GM23338 (cell line): ENCODE measurements around the gene RSPH4A.

Experiments
- CREB1 ChIP-seq: fragments of 250-450 bp; sonication (Bioruptor Pico); IDR thresholded peaks from 2 replicates; pipeline ENCODE4 v1.5.0; 2020; ENCODE audit warnings: low read depth, mild to moderate bottlenecking, moderate library complexity
- EZH2 ChIP-seq: fragments of 200-600 bp; sonication (generic); IDR thresholded peaks from one replicate; pipeline ENCODE4 v1.8.0; 2017; ENCODE audit warnings: antibody characterized with exemption, mild to moderate bottlenecking, low read depth; ENCODE audit not compliant: unreplicated experiment
- EZH2phosphoT487 ChIP-seq: fragments of 200-600 bp; sonication (generic); IDR thresholded peaks from one replicate; pipeline ENCODE4 v1.8.1; 2018; ENCODE audit warnings: antibody characterized with exemption; ENCODE audit not compliant: unreplicated experiment
- POLR2AphosphoS5 ChIP-seq: IDR thresholded peaks from 2 replicates; pipeline ENCODE4 v1.6.1; 2016; ENCODE audit warnings: antibody characterized with exemption, low read depth
- TF ChIP-seq, protein P1 (sequence below), 2 experiments: fragments of 200-600 bp in 1 of 2; sonication (generic) in 1 of 2; conservative IDR thresholded peaks; 2 replicates each; pipeline versions ENCODE4 v1.5.1 to v1.6.1; 2016 to 2017; ENCODE audit warnings: antibody characterized with exemption in 2 of 2, low read depth in 2 of 2, mild to moderate bottlenecking in 2 of 2, moderate library complexity in 1 of 2
- TF ChIP-seq, protein P2 (sequence below): IDR thresholded peaks from one replicate; pipeline ENCODE4 v1.6.1; 2018; ENCODE audit warnings: antibody characterized with exemption; ENCODE audit not compliant: unreplicated experiment
- TF ChIP-seq, protein P3 (sequence below): fragments of 250-450 bp; sonication (Bioruptor Pico); IDR thresholded peaks from 2 replicates; pipeline ENCODE4 v1.5.0; 2020; ENCODE audit warnings: mild to moderate bottlenecking, moderate library complexity

DNA sequence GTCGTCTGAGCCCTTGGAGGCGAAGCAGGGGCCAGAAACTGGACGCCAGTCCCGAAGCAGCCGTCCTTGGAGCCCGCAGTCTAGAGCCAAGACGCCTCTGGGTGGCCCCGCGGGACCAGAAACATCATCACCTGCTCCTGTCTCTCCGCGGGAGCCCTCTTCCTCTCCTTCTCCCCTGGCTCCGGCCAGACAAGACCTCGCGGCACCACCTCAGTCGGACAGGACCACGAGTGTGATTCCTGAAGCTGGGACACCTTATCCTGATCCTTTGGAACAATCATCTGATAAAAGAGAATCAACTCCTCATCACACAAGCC is 416 bp downstream of the RSPH4A start:
- TF ChIP-seq EZH2 (no peak), CREB1 (CRISPR knock-in tag) (no peak), POLR2AphosphoS5 (no peak), EZH2phosphoT487 (no peak)
- TF ChIP-seq, protein P1, sequence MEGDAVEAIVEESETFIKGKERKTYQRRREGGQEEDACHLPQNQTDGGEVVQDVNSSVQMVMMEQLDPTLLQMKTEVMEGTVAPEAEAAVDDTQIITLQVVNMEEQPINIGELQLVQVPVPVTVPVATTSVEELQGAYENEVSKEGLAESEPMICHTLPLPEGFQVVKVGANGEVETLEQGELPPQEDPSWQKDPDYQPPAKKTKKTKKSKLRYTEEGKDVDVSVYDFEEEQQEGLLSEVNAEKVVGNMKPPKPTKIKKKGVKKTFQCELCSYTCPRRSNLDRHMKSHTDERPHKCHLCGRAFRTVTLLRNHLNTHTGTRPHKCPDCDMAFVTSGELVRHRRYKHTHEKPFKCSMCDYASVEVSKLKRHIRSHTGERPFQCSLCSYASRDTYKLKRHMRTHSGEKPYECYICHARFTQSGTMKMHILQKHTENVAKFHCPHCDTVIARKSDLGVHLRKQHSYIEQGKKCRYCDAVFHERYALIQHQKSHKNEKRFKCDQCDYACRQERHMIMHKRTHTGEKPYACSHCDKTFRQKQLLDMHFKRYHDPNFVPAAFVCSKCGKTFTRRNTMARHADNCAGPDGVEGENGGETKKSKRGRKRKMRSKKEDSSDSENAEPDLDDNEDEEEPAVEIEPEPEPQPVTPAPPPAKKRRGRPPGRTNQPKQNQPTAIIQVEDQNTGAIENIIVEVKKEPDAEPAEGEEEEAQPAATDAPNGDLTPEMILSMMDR (conservative IDR thresholded peaks at IDR 0.05; ENCODE audit: low read depth in 2 of 2): no peak
- TF ChIP-seq, protein P2, sequence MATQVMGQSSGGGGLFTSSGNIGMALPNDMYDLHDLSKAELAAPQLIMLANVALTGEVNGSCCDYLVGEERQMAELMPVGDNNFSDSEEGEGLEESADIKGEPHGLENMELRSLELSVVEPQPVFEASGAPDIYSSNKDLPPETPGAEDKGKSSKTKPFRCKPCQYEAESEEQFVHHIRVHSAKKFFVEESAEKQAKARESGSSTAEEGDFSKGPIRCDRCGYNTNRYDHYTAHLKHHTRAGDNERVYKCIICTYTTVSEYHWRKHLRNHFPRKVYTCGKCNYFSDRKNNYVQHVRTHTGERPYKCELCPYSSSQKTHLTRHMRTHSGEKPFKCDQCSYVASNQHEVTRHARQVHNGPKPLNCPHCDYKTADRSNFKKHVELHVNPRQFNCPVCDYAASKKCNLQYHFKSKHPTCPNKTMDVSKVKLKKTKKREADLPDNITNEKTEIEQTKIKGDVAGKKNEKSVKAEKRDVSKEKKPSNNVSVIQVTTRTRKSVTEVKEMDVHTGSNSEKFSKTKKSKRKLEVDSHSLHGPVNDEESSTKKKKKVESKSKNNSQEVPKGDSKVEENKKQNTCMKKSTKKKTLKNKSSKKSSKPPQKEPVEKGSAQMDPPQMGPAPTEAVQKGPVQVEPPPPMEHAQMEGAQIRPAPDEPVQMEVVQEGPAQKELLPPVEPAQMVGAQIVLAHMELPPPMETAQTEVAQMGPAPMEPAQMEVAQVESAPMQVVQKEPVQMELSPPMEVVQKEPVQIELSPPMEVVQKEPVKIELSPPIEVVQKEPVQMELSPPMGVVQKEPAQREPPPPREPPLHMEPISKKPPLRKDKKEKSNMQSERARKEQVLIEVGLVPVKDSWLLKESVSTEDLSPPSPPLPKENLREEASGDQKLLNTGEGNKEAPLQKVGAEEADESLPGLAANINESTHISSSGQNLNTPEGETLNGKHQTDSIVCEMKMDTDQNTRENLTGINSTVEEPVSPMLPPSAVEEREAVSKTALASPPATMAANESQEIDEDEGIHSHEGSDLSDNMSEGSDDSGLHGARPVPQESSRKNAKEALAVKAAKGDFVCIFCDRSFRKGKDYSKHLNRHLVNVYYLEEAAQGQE: no peak
- TF ChIP-seq, protein P3, sequence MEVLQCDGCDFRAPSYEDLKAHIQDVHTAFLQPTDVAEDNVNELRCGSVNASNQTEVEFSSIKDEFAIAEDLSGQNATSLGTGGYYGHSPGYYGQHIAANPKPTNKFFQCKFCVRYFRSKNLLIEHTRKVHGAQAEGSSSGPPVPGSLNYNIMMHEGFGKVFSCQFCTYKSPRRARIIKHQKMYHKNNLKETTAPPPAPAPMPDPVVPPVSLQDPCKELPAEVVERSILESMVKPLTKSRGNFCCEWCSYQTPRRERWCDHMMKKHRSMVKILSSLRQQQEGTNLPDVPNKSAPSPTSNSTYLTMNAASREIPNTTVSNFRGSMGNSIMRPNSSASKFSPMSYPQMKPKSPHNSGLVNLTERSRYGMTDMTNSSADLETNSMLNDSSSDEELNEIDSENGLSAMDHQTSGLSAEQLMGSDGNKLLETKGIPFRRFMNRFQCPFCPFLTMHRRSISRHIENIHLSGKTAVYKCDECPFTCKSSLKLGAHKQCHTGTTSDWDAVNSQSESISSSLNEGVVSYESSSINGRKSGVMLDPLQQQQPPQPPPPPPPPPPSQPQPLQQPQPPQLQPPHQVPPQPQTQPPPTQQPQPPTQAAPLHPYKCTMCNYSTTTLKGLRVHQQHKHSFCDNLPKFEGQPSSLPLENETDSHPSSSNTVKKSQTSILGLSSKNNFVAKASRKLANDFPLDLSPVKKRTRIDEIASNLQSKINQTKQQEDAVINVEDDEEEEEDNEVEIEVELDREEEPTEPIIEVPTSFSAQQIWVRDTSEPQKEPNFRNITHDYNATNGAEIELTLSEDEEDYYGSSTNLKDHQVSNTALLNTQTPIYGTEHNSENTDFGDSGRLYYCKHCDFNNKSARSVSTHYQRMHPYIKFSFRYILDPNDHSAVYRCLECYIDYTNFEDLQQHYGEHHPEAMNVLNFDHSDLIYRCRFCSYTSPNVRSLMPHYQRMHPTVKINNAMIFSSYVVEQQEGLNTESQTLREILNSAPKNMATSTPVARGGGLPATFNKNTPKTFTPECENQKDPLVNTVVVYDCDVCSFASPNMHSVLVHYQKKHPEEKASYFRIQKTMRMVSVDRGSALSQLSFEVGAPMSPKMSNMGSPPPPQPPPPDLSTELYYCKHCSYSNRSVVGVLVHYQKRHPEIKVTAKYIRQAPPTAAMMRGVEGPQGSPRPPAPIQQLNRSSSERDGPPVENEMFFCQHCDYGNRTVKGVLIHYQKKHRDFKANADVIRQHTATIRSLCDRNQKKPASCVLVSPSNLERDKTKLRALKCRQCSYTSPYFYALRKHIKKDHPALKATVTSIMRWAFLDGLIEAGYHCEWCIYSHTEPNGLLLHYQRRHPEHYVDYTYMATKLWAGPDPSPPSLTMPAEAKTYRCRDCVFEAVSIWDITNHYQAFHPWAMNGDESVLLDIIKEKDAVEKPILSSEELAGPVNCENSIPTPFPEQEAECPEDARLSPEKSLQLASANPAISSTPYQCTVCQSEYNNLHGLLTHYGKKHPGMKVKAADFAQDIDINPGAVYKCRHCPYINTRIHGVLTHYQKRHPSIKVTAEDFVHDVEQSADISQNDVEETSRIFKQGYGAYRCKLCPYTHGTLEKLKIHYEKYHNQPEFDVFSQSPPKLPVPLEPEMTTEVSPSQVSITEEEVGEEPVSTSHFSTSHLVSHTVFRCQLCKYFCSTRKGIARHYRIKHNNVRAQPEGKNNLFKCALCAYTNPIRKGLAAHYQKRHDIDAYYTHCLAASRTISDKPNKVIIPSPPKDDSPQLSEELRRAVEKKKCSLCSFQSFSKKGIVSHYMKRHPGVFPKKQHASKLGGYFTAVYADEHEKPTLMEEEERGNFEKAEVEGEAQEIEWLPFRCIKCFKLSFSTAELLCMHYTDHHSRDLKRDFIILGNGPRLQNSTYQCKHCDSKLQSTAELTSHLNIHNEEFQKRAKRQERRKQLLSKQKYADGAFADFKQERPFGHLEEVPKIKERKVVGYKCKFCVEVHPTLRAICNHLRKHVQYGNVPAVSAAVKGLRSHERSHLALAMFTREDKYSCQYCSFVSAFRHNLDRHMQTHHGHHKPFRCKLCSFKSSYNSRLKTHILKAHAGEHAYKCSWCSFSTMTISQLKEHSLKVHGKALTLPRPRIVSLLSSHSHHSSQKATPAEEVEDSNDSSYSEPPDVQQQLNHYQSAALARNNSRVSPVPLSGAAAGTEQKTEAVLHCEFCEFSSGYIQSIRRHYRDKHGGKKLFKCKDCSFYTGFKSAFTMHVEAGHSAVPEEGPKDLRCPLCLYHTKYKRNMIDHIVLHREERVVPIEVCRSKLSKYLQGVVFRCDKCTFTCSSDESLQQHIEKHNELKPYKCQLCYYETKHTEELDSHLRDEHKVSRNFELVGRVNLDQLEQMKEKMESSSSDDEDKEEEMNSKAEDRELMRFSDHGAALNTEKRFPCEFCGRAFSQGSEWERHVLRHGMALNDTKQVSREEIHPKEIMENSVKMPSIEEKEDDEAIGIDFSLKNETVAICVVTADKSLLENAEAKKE (CRISPR knock-in tag): no peak
